Chondrocyte (in vitro differentiated cells): ENCODE results near the gene MUC5AC. TPM values are rescaled to one million over a fixed set of nuclear protein-coding genes. Genes with fewer than 3 reads are reported as not detected.
A peak's percentile ranks its signal among the peaks of the same experiment; 100 is the strongest.

Experiments
- DNase-seq: peaks from one replicate; pipeline ENCODE4 v3.0.0; 2021; ENCODE audit warnings: mixed read lengths, low spot score
- H3K27ac Mint-ChIP-seq: one replicate; pipeline ENCODE4 v1.8.0; 2021; ENCODE audit warnings: mild to moderate bottlenecking, moderate library complexity, mixed read lengths; ENCODE audit not compliant: unreplicated experiment
- H3K27me3 Mint-ChIP-seq: 2 replicates; pipeline ENCODE4 v1.8.0; 2021; ENCODE audit warnings: low read depth, mixed read lengths
- H3K36me3 Mint-ChIP-seq: 2 replicates; pipeline ENCODE4 v1.8.0; 2021; ENCODE audit warnings: low read depth, mixed read lengths
- H3K4me1 Mint-ChIP-seq: 2 replicates; pipeline ENCODE4 v1.8.0; 2021; ENCODE audit warnings: low read depth, mild to moderate bottlenecking, mixed read lengths
- H3K4me3 Mint-ChIP-seq: one replicate; pipeline ENCODE4 v1.8.0; 2021; ENCODE audit warnings: mild to moderate bottlenecking, moderate library complexity, mixed read lengths; ENCODE audit not compliant: unreplicated experiment
- H3K9me3 Mint-ChIP-seq: 2 replicates; pipeline ENCODE4 v1.8.0; 2021; ENCODE audit warnings: low read depth, mixed read lengths
- CTCF ChIP-seq: fragments of 200-600 bp; sonication (generic); IDR thresholded peaks from 2 replicates; pipeline ENCODE4 v1.5.0; 2021; ENCODE audit warnings: antibody characterized with exemption, mild to moderate bottlenecking, moderate library complexity
- total RNA-seq: library from RNA; stranded (reverse); gene quantifications from 3 replicates; pipeline ENCODE4 v1.2.1, GENCODE V29; 2021

The MUC5AC gene
- total RNA-seq, 1 donor from 2014 or later: not detected

DNA sequence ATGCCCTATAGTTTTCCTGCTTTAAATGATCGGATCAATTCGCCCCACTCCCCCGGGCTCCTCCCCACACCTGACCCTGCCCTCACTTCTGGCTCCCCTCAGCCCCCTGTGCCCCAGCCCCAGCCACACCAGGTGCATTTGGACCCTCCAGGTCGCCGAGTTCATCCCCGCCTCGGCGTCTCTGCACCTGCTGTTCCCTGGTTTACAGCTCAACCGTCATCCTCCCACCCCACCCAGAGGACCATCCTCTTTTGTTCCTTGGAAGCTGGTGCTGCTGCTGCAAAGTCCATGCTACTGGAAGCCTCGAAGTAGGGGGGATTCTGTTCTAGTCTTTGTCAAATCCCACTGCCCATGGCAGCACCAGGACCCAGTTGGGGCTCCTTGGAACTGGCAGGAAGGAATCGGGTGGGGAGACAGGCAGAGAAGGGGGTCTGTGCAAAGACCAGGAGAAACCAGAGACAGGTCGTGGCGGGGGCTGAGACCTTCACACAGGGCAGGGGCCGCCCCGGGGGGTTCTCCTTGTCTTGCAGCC, 60.6 kb downstream of the MUC5AC start:
- Mint-ChIP-seq H3K27me3 (peaks cover 40% of the 10 kb centered on the region), H3K4me1 (no peaks in the 10 kb centered on the region), H3K27ac (no peak overlapping the region), H3K36me3 (peaks cover 2% of the 10 kb centered on the region), H3K9me3 (peaks cover 10% of the 10 kb centered on the region), H3K4me3 (no peak overlapping the region)
- peak; percentile 47 for DNase-seq
- TF ChIP-seq CTCF: no peak

GRCh38 chr11:1218788-1219445, 61.2 kb downstream of the MUC5AC start:
- H3K36me3 Mint-ChIP-seq: peaks cover 2% of the 10 kb centered on the region
- TF ChIP-seq CTCF: no peak
- H3K27me3 Mint-ChIP-seq: peaks cover 37% of the 10 kb centered on the region
- peaks cover 8% of the 10 kb centered on the region for H3K9me3 Mint-ChIP-seq
- peak; percentile 89 for DNase-seq
- no peaks in the 10 kb centered on the region for H3K4me1 Mint-ChIP-seq
- H3K4me3 Mint-ChIP-seq: no peak overlapping the region
- H3K27ac Mint-ChIP-seq: no peak overlapping the region

DNA sequence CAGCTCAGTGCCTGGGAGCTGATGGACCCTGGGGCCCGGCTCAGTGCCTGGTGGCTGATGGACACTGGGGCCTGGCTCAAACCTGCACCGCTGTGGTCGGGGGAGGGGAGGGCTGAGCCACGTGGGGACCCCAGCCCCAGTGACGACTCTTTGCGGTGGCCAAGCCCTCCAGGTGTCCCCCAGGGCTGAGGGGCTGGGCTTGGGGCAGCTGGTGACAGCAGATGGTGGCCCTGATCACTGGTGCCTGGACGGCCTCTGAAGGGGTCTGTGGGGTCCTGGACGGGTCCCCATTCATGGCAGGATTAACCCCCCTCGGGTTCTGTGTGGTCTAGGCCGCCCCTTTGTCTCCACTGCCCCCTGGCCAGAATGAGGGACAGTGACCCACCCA, 61.7 kb downstream of the MUC5AC start:
- Mint-ChIP-seq H3K27ac (no peak overlapping the region), H3K36me3 (peaks cover 2% of the 10 kb centered on the region), H3K4me3 (no peak overlapping the region), H3K4me1 (no peaks in the 10 kb centered on the region), H3K9me3 (peaks cover 4% of the 10 kb centered on the region), H3K27me3 (peaks cover 36% of the 10 kb centered on the region)
- TF ChIP-seq CTCF: no peak
- DNase-seq: peak; percentile 72

DNA sequence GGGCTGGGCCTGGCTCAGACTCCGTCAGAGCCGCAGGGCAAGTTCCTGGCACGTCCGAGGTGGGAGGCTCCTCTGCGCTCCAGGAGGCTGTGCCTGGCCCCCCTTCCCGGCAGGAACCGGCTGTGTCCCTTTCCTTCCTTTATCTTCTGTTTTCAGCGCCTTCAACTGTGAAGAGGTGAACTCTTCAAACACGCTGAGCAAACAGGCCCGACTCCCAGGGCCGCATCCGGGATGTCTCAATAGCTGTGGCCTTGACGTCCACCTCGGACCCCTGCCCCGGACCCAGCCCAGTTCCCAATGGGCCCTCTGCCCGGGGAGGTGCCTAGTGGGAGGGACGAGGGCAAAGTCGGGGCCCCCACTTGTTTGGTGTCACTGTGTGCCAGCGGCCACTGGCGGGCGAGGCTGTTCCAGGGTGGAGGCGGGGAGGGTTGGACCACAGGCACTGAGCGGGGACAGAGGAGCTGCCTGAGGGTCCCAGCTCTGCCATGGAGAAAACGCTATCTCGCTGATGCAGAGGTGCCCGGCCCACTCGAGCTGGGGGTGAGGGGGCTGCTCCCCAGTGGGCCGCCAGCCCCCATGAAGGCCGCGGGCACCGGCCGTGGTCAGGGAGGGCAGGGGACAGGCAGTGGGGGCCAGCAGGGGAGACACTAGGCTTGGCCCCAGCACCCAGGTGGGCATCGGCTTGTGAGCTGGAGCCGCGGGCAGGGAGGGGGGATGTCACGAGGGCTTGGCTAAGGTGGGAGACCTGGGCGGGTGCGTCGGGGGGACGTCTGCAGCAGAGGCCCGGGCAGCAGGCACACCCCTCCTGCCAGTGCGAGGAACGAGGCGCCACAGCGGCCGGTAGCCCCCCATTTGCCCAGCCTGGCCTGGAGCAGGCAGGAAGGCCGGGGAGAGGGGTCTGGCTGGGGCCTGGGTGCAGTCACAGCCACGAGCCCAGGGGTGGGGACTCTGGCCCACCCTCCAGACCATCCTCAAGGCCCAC, 62.4 kb downstream of the MUC5AC start:
- Mint-ChIP-seq H3K27ac (peak overlapping the region; percentile 36), H3K27me3 (peaks cover 31% of the 10 kb centered on the region), H3K4me1 (no peaks in the 10 kb centered on the region), H3K36me3 (peaks cover 2% of the 10 kb centered on the region), H3K4me3 (no peak overlapping the region), H3K9me3 (peaks cover 2% of the 10 kb centered on the region)
- TF ChIP-seq CTCF: no peak
- peak; percentile 90 for DNase-seq
